Uterus (tissue), 4 donors: ENCODE measurements around the gene TMEM141. TPM values are rescaled to one million over a fixed set of nuclear protein-coding genes. Genes with fewer than 3 reads are reported as not detected.

Experiments
- DNase-seq, 2 donors: peaks; one replicate each; pipeline ENCODE4 v3.0.0-alpha.2; 2019 to 2020
- H3K27ac ChIP-seq, 2 donors: fragments of 200-600 bp; sonication (generic); 1 replicate in 1 of 2; 2 replicates in 1 of 2; pipeline ENCODE4 v1.5.1; 2016 to 2018
- H3K27me3 ChIP-seq, 2 donors: fragments of 200-600 bp; sonication (generic); one replicate each; pipeline ENCODE4 v1.5.1; 2018 to 2019; ENCODE audit warnings: control low read depth in 1 of 2
- H3K36me3 ChIP-seq, 2 donors: fragments of 200-600 bp; sonication (generic); one replicate each; pipeline ENCODE4 v1.5.1; 2019; ENCODE audit warnings: control low read depth in 1 of 2
- H3K4me1 ChIP-seq, 2 donors: fragments of 200-600 bp; sonication (generic); one replicate each; pipeline ENCODE4 v1.5.1; 2018 to 2019; ENCODE audit warnings: control low read depth in 1 of 2
- H3K4me3 ChIP-seq, 2 donors: fragments of 200-600 bp; sonication (generic); 1 replicate in 1 of 2; 2 replicates in 1 of 2; pipeline ENCODE4 v1.5.1; 2018 to 2019; ENCODE audit warnings: mild to moderate bottlenecking in 1 of 2
- H3K9me3 ChIP-seq, 2 donors: fragments of 200-600 bp; sonication (generic); one replicate each; pipeline ENCODE4 v1.5.1; 2019; ENCODE audit warnings: control low read depth in 1 of 2
- CTCF ChIP-seq, 4 experiments: fragments of 200-600 bp in 2 of 4; fragments of 450-650 bp in 2 of 4; sonication (generic) in 2 of 4; IDR thresholded peaks; one replicate each; pipeline ENCODE4 v1.5.1; 2016 to 2019; ENCODE audit warnings: antibody characterized with exemption in 4 of 4, mild to moderate bottlenecking in 2 of 4, moderate library complexity in 1 of 4
- POLR2A ChIP-seq, 2 donors: fragments of 450-650 bp; IDR thresholded peaks; one replicate each; pipeline ENCODE4 v1.6.1; 2016; ENCODE audit warnings: antibody characterized with exemption in 2 of 2, mild to moderate bottlenecking in 1 of 2, moderate library complexity in 1 of 2
- intact Hi-C: fragments of 100-400 bp; cut with DNase I; formaldehyde crosslinking; loops from one replicate; pipeline ENCODE4 v1.15.1; 2023; ENCODE audit warnings: low total_unique reads
- total RNA-seq, 4 donors: library from RNA; depleted of rRNA in 3 of 4; stranded (reverse); fragments of >200 nt in 3 of 4; gene quantifications; one replicate each; pipeline versions ENCODE4 v1.1.0 to v1.2.4, GENCODE V29; 2014 to 2023
- donor health status: DM: yes; HTN: yes; CAD: no.

Gene TMEM141
- total RNA-seq, 4 donors from 2014 or later = 3.5 to 48.9 (median 32.0) TPM

GRCh38 chr9:136789523-136789937 lies 1.6 kb upstream of the TMEM141 start:
- H3K4me3 ChIP-seq = no peak overlapping the region
- no peaks in the 10 kb centered on the region for H3K36me3 ChIP-seq
- H3K27me3 ChIP-seq = no peaks in the 10 kb centered on the region
- TF ChIP-seq CTCF (IDR thresholded peaks at IDR 0.05) (no peak), POLR2A (IDR thresholded peaks at IDR 0.05) (no peak)
- no peak overlapping the region for H3K27ac ChIP-seq
- H3K9me3 ChIP-seq = no peaks in the 10 kb centered on the region
- H3K4me1 ChIP-seq = peaks cover 3 to 8% of the 10 kb centered on the region in 2 donors
- intact Hi-C loops = loop anchor here (5.0 kb wide), 1 partner anchor 243 kb away; the partner anchor contains the start of gene FUT7
- DNase-seq = no peak

- intact Hi-C loops = no loop called here
- Histone ChIP-seq H3K4me3 (peak overlapping the region; percentile 76 to 84), H3K27ac (peak overlapping the region; percentile 91 to 96), H3K27me3 (no peaks in the 10 kb centered on the region), H3K9me3 (no peaks in the 10 kb centered on the region), H3K4me1 (peaks cover 3 to 8% of the 10 kb centered on the region in 2 donors), H3K36me3 (no peaks in the 10 kb centered on the region)
- TF ChIP-seq CTCF (IDR thresholded peaks at IDR 0.05) (peak in 3 of 4 experiments; percentile 51 to 63 (median 54)), POLR2A (IDR thresholded peaks at IDR 0.05) (no peak)
- peak; percentile 57 to 65 for DNase-seq
Measured at GRCh38 chr9:136791516-136792276, 552 bp downstream of the TMEM141 start.

- peak overlapping the region in 1 of 2 donors; percentile 91 for H3K27ac ChIP-seq
- TF ChIP-seq CTCF (IDR thresholded peaks at IDR 0.05) = no peak
- TF ChIP-seq POLR2A (IDR thresholded peaks at IDR 0.05) = no peak
- no peak for DNase-seq
- no peak overlapping the region for H3K4me3 ChIP-seq
- no peaks in the 10 kb centered on the region for H3K36me3 ChIP-seq
- no peaks in the 10 kb centered on the region for H3K9me3 ChIP-seq
- no peaks in the 10 kb centered on the region for H3K27me3 ChIP-seq
- peaks cover 3 to 8% of the 10 kb centered on the region in 2 donors for H3K4me1 ChIP-seq
- intact Hi-C loops = no loop called here
Measured at GRCh38 chr9:136792321-136793085, 1.4 kb downstream of the TMEM141 start.

GRCh38 chr9:136793086-136793946 lies 2.2 kb downstream of the TMEM141 start:
- Histone ChIP-seq H3K36me3 (no peaks in the 10 kb centered on the region), H3K4me1 (peaks cover 3 to 8% of the 10 kb centered on the region in 2 donors), H3K9me3 (no peaks in the 10 kb centered on the region), H3K27ac (no peak overlapping the region), H3K4me3 (no peak overlapping the region), H3K27me3 (no peaks in the 10 kb centered on the region)
- DNase-seq = no peak
- intact Hi-C loops = no loop called here
- no peak for TF ChIP-seq POLR2A (IDR thresholded peaks at IDR 0.05)
- no peak for TF ChIP-seq CTCF (IDR thresholded peaks at IDR 0.05)
